ENCODE results near the gene JAM3. TPM values are rescaled to one million over a fixed set of nuclear protein-coding genes. Genes with fewer than 3 reads are reported as not detected.

Gene JAM3
- total RNA-seq, 1 experiment from 2014 or later, result 9.0 TPM

- ChIA-PET POLR2A (ENCODE audit: low non-redundant PET) (no interaction called here), CTCF (no interaction called here)
- no TSS peak for BruUV-seq (replicated peaks)
- Histone ChIP-seq H3K9me3 (ENCODE audit: low read depth, low read length, poor library complexity, severe bottlenecking) (no peaks in the 10 kb centered on the region), H3K4me1 (ENCODE audit: insufficient read depth, low read length, poor library complexity, severe bottlenecking) (peaks cover 4% of the 10 kb centered on the region), H3K4me3 (ENCODE audit: low read depth, low read length, poor library complexity, severe bottlenecking) (no peak overlapping the region), H3K36me3 (ENCODE audit: insufficient read depth, low read length, poor library complexity, severe bottlenecking) (no peaks in the 10 kb centered on the region), H3K27me3 (replicated peaks; ENCODE audit: insufficient read depth, low read depth, low read length, poor library complexity) (no peaks in the 10 kb centered on the region), H3K27ac (ENCODE audit: low read depth, low read length, poor library complexity, severe bottlenecking) (no peak overlapping the region)
- TF ChIP-seq CTCF (conservative IDR thresholded peaks at IDR 0.05; ENCODE audit: low read depth, low read length) (no peak), EZH2 (IDR thresholded peaks at IDR 0.05; ENCODE audit: borderline replicate concordance, low read depth, low read length, poor library complexity, severe bottlenecking) (no peak)
- intact Hi-C loops (cut with micrococcal nuclease; ENCODE audit: unreplicated experiment), result no loop called here
- no peak for DNase-seq (ENCODE audit: low spot score)
These were observed 13.8 kb upstream of the JAM3 start for GRCh38 chr11:134055029-134055428.

GRCh38 chr11:134060316-134060715 is 8.6 kb upstream of the JAM3 start:
- POLR2A ChIA-PET (ENCODE audit: low non-redundant PET), result no interaction called here
- intact Hi-C loops (cut with micrococcal nuclease; ENCODE audit: unreplicated experiment), result no loop called here

GRCh38 chr11:134062265-134063123 is 6.4 kb upstream of the JAM3 start:
- Histone ChIP-seq H3K4me3 (ENCODE audit: low read depth, low read length, poor library complexity, severe bottlenecking) (no peak overlapping the region), H3K27me3 (replicated peaks; ENCODE audit: insufficient read depth, low read depth, low read length, poor library complexity) (peaks cover 22% of the 10 kb centered on the region), H3K36me3 (ENCODE audit: insufficient read depth, low read length, poor library complexity, severe bottlenecking) (no peaks in the 10 kb centered on the region), H3K9me3 (ENCODE audit: low read depth, low read length, poor library complexity, severe bottlenecking) (no peaks in the 10 kb centered on the region), H3K27ac (ENCODE audit: low read depth, low read length, poor library complexity, severe bottlenecking) (no peak overlapping the region), H3K4me1 (ENCODE audit: insufficient read depth, low read length, poor library complexity, severe bottlenecking) (no peaks in the 10 kb centered on the region)
- no peak for TF ChIP-seq CTCF (conservative IDR thresholded peaks at IDR 0.05; ENCODE audit: low read depth, low read length)
- no peak for TF ChIP-seq EZH2 (IDR thresholded peaks at IDR 0.05; ENCODE audit: borderline replicate concordance, low read depth, low read length, poor library complexity, severe bottlenecking)
- ChIA-PET POLR2A (ENCODE audit: low non-redundant PET) (no interaction called here), CTCF (no interaction called here)
- no peak for DNase-seq (ENCODE audit: low spot score)
- intact Hi-C loops (cut with micrococcal nuclease; ENCODE audit: unreplicated experiment), result no loop called here
- no TSS peak for BruUV-seq (replicated peaks)

More at GRCh38 chr11:134060316-134060715, 8.6 kb upstream of the JAM3 start:
- Histone ChIP-seq H3K36me3 (ENCODE audit: insufficient read depth, low read length, poor library complexity, severe bottlenecking) (no peaks in the 10 kb centered on the region), H3K27ac (ENCODE audit: low read depth, low read length, poor library complexity, severe bottlenecking) (no peak overlapping the region), H3K27me3 (replicated peaks; ENCODE audit: insufficient read depth, low read depth, low read length, poor library complexity) (peaks cover 13% of the 10 kb centered on the region), H3K9me3 (ENCODE audit: low read depth, low read length, poor library complexity, severe bottlenecking) (no peaks in the 10 kb centered on the region), H3K4me1 (ENCODE audit: insufficient read depth, low read length, poor library complexity, severe bottlenecking) (no peaks in the 10 kb centered on the region), H3K4me3 (ENCODE audit: low read depth, low read length, poor library complexity, severe bottlenecking) (no peak overlapping the region)
- no peak for DNase-seq (ENCODE audit: low spot score)
- CTCF ChIA-PET, result interaction anchor here (1.1 kb wide), 1 partner anchor 10 kb away, joined by 3 read pairs; no protein-coding TSS in a partner anchor
- no TSS peak for BruUV-seq (replicated peaks)
- TF ChIP-seq EZH2 (IDR thresholded peaks at IDR 0.05; ENCODE audit: borderline replicate concordance, low read depth, low read length, poor library complexity, severe bottlenecking) (no peak), CTCF (conservative IDR thresholded peaks at IDR 0.05; ENCODE audit: low read depth, low read length) (no peak)

All from A673 (cell line).